ENCODE measurements around the gene FAT4.

DNA sequence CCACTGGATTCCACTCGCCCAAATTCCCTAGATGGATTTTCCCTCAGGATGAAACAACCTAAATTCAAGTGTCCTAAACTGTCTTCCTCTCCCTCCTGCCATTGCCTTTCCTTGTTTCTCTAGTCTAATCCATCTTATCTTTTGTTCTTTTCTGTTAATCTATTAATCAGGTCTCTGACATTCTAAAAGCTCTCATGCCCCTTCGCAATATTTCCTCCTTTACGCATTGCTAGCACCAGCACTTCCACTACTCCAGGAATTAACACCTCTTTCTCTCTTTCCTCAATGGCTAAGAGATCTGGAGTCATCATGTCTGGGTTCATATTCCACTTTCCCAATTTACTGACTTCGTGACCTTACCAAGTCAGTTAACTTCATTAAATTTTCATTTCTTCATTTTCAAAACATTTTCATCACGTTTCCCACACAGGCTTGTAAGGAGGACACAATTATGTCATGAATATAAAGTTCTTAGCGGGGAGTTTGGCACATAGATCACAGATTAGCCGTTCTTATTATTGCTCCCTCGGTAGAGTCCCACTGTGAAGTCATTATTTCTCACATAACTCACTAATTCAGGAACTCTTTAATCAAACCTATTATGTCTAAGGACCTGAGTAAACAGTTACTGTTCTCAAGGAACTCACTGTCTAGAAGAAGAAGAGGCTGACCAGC is 45.3 kb downstream of the FAT4 start:
- TF ChIP-seq, protein P1, sequence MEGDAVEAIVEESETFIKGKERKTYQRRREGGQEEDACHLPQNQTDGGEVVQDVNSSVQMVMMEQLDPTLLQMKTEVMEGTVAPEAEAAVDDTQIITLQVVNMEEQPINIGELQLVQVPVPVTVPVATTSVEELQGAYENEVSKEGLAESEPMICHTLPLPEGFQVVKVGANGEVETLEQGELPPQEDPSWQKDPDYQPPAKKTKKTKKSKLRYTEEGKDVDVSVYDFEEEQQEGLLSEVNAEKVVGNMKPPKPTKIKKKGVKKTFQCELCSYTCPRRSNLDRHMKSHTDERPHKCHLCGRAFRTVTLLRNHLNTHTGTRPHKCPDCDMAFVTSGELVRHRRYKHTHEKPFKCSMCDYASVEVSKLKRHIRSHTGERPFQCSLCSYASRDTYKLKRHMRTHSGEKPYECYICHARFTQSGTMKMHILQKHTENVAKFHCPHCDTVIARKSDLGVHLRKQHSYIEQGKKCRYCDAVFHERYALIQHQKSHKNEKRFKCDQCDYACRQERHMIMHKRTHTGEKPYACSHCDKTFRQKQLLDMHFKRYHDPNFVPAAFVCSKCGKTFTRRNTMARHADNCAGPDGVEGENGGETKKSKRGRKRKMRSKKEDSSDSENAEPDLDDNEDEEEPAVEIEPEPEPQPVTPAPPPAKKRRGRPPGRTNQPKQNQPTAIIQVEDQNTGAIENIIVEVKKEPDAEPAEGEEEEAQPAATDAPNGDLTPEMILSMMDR (IDR thresholded peaks at IDR 0.05), result no peak
- no peak for TF ChIP-seq EZH2 (IDR thresholded peaks at IDR 0.05; ENCODE audit: borderline replicate concordance, insufficient read depth, low read depth, low read length, poor library complexity, severe bottlenecking)

Data from B cell (primary cell).